DMS79 (cell line): Measurements from ENCODE around the gene CXCL12.

Source experiments
- DNase-seq: peaks from one replicate; lab custom pipeline; 2025; lab: John Stamatoyannopoulos, UW

Gene CXCL12

DNA sequence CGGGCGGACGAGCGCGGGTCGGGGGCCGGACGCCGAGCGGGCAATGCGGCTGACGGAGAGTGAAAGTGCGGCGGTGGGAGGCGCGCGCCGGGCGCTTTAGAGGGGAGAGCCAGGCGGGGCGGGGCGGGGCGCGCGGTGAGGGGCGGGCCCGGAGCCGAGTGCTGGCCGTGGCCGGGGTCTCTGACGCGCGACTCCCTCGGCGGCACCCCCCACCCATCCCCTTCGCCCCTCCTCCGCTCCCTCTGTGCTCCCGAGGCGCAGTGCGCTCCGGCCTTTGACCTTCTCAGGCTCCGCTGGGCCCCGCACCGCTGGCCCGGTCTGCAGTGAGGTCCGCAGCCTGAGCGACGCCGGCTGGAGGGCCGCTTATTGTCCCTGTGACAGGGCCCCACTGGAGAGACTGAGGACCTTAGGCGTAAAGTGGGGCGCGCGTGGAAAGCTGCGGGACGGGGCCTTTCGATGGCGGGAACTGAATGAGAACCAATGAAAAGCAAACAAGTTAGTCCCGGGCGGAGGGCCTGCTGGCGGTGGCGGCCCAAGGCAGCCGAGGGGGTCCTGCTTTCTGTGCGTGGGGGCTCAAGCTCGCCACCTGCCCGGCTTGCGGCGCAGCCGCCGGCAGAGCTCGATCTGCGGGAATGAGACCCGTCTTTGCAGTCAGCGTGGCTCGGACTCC is at the start of gene CXCL12:
TSS of gene CXCL12 (minus strand) at position 72 of the 670 bp plus-strand sequence. CDS start 92 bp downstream, outside the sequence.
- no peak for DNase-seq

DNA sequence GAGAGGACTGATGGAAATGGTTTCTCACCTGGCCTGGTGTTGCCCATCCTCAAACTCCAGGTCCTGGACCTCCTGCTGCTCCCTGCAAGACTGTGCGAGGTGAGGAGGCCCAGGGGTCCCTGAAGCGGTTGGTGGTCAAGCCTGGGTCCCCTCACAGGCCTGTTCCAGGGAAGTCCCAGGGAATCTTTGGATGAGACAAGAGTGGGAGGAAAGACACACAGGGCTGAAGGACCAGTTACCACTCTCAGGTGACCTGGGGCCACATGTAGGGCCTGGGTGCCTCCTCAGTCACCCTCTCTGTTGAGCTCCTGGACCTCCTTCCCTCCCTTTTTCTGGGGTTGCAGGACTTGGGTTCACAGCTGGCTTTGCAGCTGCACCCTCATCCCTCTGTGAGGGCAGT is 42.6 kb upstream of the CXCL12 start:
- DNase-seq = no peak

DNA sequence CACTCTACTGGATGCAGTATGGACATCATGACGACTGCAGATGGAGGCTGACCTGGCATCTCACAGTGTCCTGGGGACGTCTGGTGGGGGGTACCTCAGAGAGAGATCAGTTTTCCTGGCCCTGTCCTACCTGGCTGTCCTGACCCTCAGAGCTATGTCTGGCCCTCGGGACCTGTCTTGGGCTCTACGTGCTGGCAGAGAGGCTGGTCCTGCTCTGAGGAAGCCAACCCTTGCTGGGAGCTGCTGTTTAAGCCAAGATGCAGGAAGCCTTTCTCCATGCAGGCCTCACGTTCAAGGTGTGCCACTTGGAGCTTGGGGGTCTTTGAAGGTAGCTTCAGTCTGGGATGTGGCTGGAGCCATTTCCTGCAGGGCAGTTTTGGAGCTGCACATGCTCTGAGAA is 42.1 kb upstream of the CXCL12 start:
- DNase-seq = no peak

DNA sequence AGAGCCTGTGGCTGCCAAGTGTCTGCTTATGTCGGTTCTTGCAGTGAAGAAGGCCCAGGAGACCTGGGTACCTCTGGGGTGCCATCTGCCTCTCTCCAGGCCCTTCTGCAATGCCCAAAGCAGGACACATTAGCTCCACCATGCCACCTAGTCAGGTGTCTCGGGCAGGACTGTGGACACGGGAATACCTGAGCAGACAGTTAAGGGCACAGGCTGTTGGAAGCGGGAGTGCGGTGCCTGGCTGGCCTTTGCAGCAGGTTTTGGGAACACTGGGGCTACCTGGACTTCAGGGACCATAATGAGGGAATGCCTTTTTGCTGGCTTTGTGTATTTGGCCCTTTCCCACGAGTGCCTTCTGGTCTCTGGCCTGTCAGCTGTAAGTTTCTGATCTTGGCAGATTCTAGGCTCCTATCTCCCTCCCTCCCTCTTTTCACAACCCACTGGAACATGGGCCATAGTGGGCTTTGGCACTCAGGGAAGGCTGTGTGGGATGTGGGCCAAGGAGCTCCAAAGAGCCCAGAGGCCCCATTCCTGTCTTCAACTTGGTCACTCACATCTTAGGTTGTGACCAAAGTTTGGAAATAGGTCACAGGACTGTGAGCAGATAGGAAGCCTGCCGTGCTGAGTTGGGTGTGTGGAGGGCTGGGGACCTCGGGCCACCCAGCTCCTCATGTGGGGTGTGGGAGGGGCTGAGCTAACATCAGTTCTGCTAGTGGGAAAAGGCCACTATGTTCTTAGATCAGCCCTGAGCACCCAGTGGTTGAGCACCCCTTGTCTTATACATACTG is 41.5 kb upstream of the CXCL12 start:
- no peak for DNase-seq

DNA sequence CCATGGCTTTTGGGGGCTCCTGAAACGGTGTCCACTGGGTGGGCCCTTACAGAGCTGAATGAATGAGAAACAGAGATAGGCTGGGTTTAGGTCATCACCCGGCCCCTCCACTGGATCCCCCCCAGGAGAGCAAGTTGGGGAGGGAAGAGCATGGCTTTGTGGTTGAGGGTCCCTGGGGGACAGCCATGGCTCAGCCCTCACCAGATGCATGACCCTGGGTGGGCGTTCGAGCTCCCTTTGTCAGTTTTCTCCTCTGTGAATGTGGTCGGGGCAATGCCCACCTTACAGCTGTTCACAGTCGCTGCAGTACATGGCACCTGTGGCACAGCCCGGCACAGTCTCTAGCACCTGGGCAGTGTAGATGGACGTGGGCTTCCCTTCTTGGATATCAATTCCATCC is 40.6 kb upstream of the CXCL12 start:
- no peak for DNase-seq

DNA sequence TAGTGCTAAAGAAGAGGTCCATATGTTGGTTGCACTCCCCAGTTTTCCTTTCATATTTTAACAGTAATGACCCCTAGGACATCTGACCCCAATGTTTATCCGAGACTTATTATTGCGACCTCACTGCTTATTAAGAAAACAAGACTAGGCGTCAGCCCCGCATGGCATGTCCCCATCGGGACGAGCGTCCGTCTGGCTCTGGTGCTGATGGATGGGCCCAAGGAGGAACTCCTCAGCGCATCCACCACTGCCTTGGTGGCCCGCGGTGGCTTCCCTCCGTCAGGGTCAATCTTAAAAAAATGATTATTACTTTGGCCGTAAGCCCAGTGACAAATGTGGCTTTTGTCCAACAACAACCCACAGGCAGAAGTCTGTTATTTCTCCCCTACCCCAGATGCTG is 40.1 kb upstream of the CXCL12 start:
- DNase-seq = no peak

DNA sequence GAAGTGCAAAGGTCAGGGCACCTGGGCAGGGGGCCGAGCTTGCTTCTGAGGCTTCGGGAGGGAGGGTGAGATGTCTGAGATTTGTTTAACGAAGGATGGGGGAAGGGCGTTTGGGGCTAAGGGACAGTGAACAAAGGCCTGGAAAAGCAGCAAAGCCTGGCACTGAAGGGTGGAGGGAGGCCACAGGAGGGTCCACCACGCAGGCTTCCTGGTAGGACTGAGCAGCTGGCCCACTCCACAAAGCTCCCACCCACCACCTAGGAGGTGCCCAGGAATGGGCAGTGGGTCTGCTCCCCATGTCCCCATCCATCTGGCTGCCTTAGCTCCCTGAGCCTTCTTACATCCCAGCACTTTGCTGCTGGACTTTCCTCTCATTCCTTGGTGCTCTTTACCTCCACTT is 39.4 kb upstream of the CXCL12 start:
- DNase-seq = no peak

DNA sequence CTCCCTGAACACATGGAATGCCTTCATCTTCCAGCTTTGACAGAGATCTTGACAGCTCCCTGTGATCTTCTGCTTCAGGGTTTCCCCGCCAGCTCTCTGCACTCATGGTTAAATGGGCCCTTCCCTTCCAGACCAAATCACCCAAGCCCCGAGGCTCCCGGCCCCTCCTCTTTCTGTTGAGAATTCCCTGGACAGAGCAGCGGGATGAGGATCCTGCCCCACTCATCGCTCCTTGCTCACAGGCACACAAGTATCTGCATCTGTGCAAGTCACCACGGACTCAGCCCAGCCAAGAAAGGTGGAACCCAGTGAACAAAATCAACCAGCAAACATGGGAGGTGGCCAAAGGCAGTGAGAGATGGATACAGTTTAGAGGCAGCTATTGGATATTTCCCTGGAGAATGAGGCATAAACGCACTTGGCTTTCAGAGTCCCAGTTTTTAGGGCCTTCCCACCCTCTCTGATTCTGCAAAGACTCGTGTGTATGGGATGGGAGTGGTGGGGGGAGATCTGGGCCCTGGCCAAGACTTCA is 37.7 kb upstream of the CXCL12 start:
- no peak for DNase-seq

DNA sequence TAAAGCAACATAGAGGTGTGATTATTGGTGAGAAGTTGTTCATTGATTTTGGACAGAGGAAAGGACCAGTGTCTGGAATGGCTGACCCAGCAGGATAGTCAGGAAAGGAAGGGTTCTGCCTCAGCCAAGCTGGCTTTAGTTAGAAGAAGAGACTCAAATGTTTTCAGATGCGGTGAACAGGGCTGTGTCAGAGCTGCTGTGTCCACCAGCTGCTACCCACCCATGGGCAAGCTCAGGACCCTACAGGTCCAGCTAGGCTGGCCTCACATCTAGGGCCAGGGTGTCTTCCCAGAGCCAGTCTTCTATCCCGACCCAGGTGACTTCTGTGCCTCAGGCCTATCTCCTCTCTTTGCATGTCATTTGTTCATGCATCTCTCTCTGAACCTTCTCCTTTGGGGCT is 37.3 kb upstream of the CXCL12 start:
- no peak for DNase-seq

DNA sequence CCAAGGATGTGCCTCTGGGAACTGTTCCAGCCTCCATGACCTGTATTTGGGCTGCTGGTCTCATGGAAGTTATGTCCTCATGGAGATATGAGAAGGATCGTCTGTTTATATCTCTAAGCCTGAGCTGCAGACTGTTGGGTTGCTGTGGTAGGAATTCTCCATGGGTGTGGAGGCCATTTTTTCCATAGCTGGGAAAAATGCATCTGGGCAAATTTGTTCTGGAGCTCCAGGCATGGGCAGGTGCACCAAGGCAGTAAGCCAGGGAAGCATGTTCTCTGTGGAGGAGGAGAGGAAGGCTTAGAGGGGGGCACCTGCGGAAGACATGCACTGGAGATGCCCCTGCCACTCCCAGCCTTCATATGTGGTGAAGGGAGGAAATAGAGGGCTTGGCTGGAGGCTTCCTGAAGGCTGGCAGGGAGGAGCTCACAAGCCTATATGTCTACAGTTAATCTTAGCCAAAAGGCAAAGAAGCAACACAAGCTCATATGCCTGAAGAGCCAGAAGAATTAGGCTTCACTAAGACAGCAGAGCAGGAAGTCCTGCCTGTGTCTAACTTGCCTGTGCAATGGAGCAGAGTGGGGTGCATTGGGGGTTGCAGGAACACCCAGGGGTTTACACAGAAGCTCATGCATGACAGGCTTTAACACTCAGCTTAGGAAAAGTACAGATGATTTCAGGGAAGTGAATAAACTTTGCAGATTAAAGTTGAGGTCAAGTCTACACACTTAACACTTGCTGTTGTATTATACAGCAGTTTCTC is 35.1 kb upstream of the CXCL12 start:
- DNase-seq = no peak

DNA sequence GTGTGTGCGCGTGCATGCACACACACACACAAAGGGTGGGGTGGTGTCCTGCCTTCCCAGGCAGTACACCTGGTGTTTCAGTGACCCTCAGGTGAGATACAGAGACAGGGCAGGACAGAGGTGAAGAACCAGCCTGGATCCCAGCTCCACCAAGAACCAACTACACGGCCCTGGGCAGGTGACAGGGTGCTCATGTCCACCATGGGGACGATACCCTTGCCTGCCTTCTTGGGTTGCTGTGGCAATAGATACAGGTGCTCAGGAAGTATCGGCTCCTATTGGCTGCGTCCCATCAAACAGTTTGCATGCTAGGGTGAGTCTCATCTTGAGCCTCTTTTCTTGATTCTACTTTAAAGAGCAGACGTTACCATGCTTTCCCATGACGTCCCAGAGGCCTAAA is 33.7 kb upstream of the CXCL12 start:
- DNase-seq = no peak

DNA sequence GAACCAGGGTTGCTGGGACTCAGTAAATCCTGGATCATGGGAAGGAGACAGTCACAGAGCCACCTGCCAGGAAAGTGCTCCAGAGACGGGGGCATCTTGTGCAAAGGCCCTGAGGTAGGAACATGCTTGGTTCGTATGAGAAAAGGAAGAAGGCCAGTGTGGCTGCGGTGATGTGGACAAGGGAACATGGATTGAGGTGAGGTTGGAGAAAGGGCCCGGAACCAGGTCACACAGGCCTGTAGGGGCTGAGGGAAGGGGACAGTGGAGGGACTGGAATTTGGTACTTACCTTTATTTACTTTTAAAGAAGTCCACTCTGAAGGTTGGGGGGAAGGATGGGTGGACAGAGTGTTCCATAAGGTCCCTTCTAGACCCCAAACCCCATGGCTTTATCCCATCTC is 32.9 kb upstream of the CXCL12 start:
- no peak for DNase-seq

DNA sequence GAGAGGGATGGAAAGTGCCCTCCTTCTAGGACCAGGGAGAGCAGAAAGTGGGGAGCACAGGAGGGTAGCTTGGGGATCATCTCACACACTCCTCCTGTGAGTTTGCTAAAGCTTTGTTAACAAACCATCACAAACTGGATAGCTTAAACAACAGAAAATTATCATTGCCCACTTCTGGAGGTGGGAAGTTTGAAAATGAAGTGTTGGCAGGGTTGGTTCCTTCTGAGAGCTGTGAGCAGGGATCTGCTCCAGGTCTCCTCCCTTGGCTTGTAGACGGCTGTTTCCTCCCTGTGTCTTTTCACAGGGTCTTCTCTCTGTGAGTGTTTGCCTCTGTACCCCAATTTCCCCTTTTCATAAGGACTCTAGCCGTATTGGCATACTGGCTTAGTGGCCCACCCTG is 32.0 kb upstream of the CXCL12 start:
- no peak for DNase-seq

DNA sequence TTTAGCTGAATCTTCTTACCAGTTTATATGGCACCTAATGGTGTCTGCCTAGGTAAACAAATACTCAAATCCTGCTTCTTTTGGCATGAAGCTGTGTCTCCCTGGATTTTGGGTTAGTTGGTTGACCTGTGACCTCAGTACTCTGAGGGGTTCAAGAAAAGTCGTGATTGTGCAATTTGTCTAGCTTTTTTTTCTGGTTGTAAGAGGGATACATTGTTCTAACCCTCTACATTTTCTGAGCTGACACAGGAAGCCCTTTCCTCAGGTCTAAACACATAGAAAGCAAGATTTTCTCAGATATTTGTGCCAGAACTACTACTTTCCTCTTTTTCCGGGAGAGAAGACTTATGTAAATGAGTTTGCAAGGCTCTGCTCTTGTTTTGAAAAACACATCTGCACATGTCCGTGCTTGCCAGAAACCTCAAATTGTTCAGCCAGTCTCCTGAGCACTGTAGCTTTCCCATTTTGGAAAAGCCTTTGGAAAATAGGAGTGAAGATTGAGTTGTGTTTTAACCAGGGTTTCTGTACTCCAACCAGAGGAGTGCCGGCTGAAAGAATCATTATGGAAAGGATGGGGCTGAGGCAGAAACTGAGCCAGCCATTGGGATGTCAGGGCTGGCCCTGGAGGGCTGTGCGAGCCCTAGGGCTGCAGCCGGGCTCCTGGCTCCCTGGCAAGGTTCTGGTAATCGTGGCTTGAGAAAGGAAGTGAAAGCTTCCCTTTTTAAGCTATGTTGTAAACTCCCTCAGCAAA is 31.3 kb upstream of the CXCL12 start:
- no peak for DNase-seq

DNA sequence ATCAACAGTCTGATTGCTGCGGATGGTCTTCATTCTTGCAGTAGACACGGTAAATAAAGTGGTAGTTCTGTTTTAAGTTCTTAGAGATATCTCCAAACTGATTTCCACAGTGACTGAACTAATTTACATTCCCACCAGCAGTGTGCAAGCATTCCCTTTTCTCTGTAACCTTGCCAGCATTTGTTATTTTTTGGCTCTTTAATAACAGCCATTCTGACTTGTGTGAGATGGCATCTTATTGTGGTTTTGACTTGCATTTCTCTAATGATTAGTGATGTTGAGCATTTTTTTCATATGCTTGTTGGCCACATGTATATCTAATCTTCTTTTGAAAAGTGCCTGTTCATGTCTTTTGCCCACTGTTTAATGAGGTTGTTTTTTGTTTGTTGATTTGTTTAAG is 30.2 kb upstream of the CXCL12 start:
- DNase-seq = no peak

DNA sequence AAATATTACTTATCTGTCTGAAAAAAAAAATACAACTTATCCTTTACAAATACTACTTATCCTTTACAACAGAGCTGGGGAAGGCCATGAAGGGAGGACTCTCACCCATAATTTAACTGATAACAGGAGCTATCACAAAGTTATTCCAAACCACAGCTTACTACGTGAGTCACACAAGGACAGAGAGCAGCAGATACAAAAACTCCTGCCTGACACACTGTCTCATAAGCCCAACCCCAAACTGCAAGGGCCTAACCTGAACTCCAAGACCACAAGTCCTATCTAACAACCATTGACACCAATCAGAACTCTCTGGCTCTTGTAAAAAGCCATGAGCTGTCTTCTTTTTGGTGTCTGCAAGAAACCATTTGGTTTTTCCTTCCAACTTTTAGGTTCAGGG is 28.5 kb upstream of the CXCL12 start:
- DNase-seq = no peak

DNA sequence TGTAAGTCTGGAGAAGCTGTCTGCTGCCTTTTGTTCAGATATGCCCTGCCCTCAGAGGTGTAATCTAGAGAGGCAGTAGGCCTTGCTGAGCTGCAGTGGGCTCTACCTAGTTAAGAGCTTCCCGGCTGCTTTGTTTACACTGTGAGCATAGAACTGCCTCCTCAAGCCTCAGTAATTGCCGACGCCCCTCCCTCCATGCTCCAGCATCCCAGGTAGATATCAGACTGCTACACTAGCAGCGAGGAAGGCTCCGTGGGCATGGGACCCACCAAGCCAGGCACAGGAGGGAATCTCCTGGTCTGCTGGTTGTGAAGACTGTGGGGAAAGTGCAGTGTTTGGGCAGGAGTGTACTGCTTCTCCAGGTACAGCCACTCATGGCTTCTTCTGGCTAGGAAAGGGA is 26.4 kb upstream of the CXCL12 start:
- DNase-seq = no peak

DNA sequence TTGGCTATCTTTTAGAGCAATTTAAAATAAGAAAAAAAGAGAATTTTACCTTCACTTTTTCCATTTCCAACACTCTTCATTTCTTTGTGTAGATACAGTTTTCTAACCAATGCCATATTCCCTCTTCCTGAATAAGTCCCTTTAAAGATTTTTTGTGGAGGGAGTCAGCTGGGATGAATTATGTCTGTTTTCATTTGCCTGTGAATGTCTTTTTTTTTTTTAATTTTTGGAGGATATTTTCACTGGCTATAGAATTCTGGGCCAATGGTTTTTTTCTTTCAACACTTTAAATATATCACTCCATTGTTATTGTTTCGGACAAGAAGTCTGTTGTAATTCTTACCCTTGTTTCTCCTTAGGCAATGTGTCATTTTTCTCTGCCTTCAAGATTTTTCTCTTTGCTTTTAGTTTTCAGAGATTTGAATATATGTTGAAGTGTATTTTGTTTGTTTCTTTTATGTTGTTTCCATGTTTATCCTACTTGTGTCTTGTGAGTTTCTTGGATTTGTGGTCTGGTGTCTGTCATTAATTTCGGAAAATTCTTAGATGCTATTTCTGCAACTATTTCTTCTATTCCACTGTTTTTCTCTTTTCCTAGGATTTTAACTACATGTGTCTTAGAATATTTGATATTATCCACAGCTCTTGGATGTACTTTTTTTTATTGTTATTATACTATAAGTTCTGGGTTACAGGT is 20.0 kb upstream of the CXCL12 start:
- no peak for DNase-seq

DNA sequence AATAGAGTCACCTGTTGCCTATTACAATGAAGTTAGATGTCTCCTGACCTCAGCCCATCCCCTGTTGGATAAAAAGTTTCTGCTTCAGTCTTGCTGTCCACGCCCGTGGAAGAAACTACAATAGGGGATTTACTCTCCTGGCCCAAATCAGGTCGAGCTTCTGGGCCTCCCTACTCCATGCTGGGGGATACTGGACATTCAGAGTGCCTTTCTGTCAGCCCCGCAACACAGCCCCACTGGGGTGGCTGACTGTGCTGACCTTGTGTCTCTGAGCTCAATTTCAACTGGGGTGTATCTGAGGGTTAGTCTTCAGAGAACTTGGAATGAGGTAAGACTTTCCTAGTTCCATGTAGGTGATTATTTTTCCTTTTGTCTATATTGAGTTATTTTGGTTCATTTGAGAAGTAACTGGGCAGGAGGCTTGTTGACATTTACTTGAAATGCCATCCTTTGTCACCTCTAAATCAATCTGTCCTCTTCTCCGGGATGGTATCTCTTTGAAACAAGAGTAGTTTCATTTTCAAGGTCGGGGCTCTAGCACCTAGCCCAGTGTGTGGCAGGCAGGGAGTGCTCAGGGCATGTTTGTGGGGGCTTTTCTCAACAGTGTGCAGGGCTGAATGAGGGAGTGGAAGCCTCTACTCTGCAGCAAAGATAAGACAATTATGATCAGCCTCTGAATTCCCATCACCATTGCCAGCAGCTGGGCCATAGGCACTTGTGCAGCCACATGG is 17.7 kb upstream of the CXCL12 start:
- DNase-seq = no peak

DNA sequence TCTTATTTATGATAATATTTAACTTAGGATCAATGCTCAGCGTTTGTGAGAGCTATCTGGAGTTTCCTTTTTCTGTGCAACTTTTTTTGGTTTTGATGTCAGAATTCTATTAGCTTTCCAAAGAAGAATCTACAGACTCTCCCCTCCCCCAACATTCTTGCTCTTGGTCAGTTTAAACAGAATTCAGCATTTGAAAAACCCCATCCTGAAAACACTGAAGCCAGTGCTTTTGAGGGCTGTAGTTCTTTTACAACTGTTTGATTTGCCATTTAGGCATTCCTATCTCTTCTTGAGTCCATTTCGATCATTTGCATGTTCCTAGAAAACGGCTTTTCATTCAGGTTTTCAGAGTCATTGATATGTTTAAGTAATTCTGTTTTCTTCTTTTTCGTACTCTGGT is 15.6 kb upstream of the CXCL12 start:
- DNase-seq = no peak
